A673 (cell line): Measurements from ENCODE around the gene SSB.

ENCODE experiments used
- EZH2 ChIP-seq: fragments of 200-600 bp; sonication (generic); IDR thresholded peaks from 2 replicates; pipeline ENCODE4 v1.6.1; 2017; ENCODE audit warnings: borderline replicate concordance, low read depth, mild to moderate bottlenecking, mixed read lengths, antibody characterized with exemption, low read length; ENCODE audit not compliant: poor library complexity, severe bottlenecking
- TF ChIP-seq, protein P1 (sequence below): fragments of 300-800, 200-600 bp; sonication (generic); conservative IDR thresholded peaks from 2 replicates; pipeline ENCODE4 v1.5.1; 2017; ENCODE audit warnings: low read depth, mild to moderate bottlenecking, antibody characterized with exemption, low read length, moderate library complexity, mixed read lengths

GRCh38 chr2:169839954-169840746, 41.5 kb downstream of the SSB start:
- TF ChIP-seq, protein P1, sequence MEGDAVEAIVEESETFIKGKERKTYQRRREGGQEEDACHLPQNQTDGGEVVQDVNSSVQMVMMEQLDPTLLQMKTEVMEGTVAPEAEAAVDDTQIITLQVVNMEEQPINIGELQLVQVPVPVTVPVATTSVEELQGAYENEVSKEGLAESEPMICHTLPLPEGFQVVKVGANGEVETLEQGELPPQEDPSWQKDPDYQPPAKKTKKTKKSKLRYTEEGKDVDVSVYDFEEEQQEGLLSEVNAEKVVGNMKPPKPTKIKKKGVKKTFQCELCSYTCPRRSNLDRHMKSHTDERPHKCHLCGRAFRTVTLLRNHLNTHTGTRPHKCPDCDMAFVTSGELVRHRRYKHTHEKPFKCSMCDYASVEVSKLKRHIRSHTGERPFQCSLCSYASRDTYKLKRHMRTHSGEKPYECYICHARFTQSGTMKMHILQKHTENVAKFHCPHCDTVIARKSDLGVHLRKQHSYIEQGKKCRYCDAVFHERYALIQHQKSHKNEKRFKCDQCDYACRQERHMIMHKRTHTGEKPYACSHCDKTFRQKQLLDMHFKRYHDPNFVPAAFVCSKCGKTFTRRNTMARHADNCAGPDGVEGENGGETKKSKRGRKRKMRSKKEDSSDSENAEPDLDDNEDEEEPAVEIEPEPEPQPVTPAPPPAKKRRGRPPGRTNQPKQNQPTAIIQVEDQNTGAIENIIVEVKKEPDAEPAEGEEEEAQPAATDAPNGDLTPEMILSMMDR = no peak
- no peak for TF ChIP-seq EZH2
